Fibroblast of gingiva (primary cell): ENCODE results near the gene BACH2.
"Not testable (repeated sequence)": the region's sequence is repeated elsewhere in the genome, so short reads cannot be mapped to it uniquely, and the experiment has no call there.

ENCODE experiments used
- DNase-seq: peaks from one replicate; pipeline ENCODE4 v3.0.0-alpha.2; 2011; ENCODE audit warnings: low read depth

The BACH2 gene

GRCh38 chr6:90124874-90125510 lies 171.7 kb downstream of the BACH2 start:
- no peak for DNase-seq

GRCh38 chr6:90123831-90124230 lies 172.8 kb downstream of the BACH2 start:
- no peak for DNase-seq

- DNase-seq, result no peak
These were observed 174.7 kb downstream of the BACH2 start for GRCh38 chr6:90121982-90122381.

GRCh38 chr6:90120327-90120726 lies 176.3 kb downstream of the BACH2 start:
- DNase-seq, result no peak

- DNase-seq, result no peak
These were observed 177.0 kb downstream of the BACH2 start for GRCh38 chr6:90119618-90120017.

GRCh38 chr6:90118581-90118980 lies 178.1 kb downstream of the BACH2 start:
- no peak for DNase-seq

- no peak for DNase-seq
These were observed 178.6 kb downstream of the BACH2 start for GRCh38 chr6:90118069-90118468.

- not testable (repeated sequence) for DNase-seq
These were observed 180.5 kb downstream of the BACH2 start for GRCh38 chr6:90116126-90116525.

- no peak for DNase-seq
These were observed 183.3 kb downstream of the BACH2 start for GRCh38 chr6:90113389-90113788.

- DNase-seq, result no peak
These were observed 185.3 kb downstream of the BACH2 start for GRCh38 chr6:90111387-90111786.

GRCh38 chr6:90110971-90111370 lies 185.7 kb downstream of the BACH2 start:
- DNase-seq, result no peak

GRCh38 chr6:90109141-90109540 lies 187.5 kb downstream of the BACH2 start:
- no peak for DNase-seq

GRCh38 chr6:90107771-90108282 lies 188.8 kb downstream of the BACH2 start:
- no peak for DNase-seq

- no peak for DNase-seq
These were observed 189.3 kb downstream of the BACH2 start for GRCh38 chr6:90107371-90107770.

GRCh38 chr6:90106449-90106848 lies 190.2 kb downstream of the BACH2 start:
- DNase-seq, result no peak

GRCh38 chr6:90105506-90106170 lies 191.0 kb downstream of the BACH2 start:
- DNase-seq, result no peak

- no peak for DNase-seq
These were observed 193.4 kb downstream of the BACH2 start for GRCh38 chr6:90103056-90103800.

GRCh38 chr6:90101403-90101802 lies 195.2 kb downstream of the BACH2 start:
- DNase-seq, result no peak

GRCh38 chr6:90100059-90100665 lies 196.5 kb downstream of the BACH2 start:
- DNase-seq, result no peak

- no peak for DNase-seq
These were observed 198.0 kb downstream of the BACH2 start for GRCh38 chr6:90098627-90099026.

- DNase-seq, result peak; percentile 96
These were observed 198.6 kb downstream of the BACH2 start for GRCh38 chr6:90098001-90098531.

GRCh38 chr6:90097356-90097755 lies 199.3 kb downstream of the BACH2 start:
- no peak for DNase-seq
